HG03432 (cell line): ENCODE measurements around the gene CSTF2.

ENCODE experiments used
- ATAC-seq: cut with Tn5 transposase; IDR thresholded peaks from one replicate; pipeline ENCODE4 v1.9.1; 2021; ENCODE audit warnings: mild to moderate bottlenecking, moderate library complexity; ENCODE audit not compliant: unreplicated experiment

The CSTF2 gene

DNA sequence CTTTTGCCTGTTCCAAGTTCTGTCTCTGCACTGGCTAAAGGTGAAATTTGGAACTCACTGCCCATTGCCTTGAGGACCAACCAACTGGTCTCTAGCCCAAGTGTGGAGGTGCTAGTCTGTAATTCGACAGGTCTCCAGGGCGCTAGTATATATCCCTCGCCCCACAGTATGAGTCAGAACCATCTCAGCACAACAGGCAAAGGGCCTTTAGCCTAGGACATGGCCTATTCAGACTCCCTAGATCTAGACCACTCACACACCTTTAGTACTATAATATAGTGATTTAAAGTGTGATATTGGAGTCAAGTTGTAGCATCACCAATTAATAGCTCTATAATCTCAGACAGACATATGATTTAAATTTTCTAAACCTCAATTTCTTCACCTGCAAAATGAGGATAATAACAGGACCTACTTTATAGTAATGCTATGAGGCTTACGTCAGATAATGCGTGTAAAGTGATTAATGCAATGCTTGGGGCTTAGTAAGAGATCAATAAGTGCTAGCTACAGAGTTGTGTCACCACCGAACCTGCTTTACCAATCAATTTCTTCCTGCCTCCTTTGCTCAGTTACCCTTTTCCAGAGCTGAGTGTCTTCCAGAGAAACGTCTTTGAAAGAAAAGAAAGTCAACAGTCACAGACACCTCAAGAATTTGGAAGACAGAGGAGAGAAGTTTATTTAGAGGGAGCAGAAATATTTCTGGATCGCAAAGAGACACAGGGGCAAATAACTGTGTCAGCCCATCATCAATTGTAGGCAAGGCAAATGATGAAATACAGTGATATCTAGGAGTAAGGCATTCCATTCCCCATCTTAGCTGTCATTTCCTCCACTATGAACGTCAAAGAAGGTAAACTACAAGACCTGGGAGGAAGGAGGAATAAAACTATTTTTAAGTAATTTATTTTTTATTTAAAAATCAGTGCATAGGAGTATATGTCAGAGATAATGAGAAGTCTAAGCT lies 51.7 kb downstream of the CSTF2 start:
- ATAC-seq: no peak

DNA sequence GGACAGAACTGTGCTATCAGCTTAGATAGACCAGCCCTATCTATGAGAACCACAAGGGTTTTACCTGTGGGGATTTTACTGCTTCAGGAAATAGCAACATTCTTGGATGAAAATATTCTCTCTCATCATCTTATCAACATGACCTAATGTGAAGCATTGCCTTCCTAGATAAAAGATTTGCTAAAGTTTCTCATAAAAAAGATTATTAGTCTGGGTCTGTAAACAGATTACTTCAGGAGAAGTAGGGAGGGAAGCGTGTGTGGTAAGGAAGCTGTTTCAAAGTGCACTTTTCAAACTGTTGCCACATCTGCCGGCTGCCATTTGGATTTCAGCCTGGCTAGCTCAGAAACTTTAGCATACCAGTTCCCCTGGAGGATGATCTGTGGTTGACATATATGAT lies 54.1 kb downstream of the CSTF2 start, which contains the start of gene NOX1:
Gene NOX1 (minus strand): TSS at position 35 of the 400 bp plus-strand sequence. CDS start 220 bp downstream, outside the sequence.
- no peak for ATAC-seq

GRCh38 chrX:100880368-100880767 lies 60.2 kb downstream of the CSTF2 start:
- ATAC-seq: no peak

GRCh38 chrX:100883654-100884053 lies 63.5 kb downstream of the CSTF2 start:
- ATAC-seq: no peak
